Endothelial cell of umbilical vein (primary cell): ENCODE measurements around the gene ITGAE.

Experiments used
- CTCF ChIP-seq, 2 donors: IDR thresholded peaks; 1 replicate in 1 of 2; 2 replicates in 1 of 2; pipeline ENCODE4 v1.5.1; 2011; ENCODE audit warnings: low read length in 2 of 2, mild to moderate bottlenecking in 2 of 2, moderate library complexity in 2 of 2, control low read depth in 1 of 2, inconsistent platforms in 1 of 2, low read depth in 1 of 2; ENCODE audit not compliant: insufficient read depth in 1 of 2; ENCODE audit errors: extremely low read depth in 1 of 2
- EZH2 ChIP-seq: IDR thresholded peaks from 2 replicates; pipeline ENCODE4 v1.6.1; 2012; ENCODE audit warnings: borderline replicate concordance, low read depth, mild to moderate bottlenecking, moderate library complexity, low read length, inconsistent platforms; ENCODE audit not compliant: severe bottlenecking
- FOS ChIP-seq: IDR thresholded peaks from 2 replicates; pipeline ENCODE4 v1.6.1; 2011; ENCODE audit warnings: mild to moderate bottlenecking, low read length, moderate library complexity, borderline replicate concordance; ENCODE audit not compliant: insufficient read depth
- GATA2 ChIP-seq: IDR thresholded peaks from 2 replicates; pipeline ENCODE4 v1.7.0; 2011; ENCODE audit warnings: low read depth, mild to moderate bottlenecking, moderate library complexity, mixed read lengths, low read length; ENCODE audit not compliant: insufficient read length, insufficient read depth
- JUN ChIP-seq: IDR thresholded peaks from 2 replicates; pipeline ENCODE4 v1.6.1; 2011; ENCODE audit warnings: borderline replicate concordance, low read depth; ENCODE audit not compliant: insufficient read length, insufficient read depth
- POLR2A ChIP-seq: IDR thresholded peaks from 2 replicates; pipeline ENCODE4 v1.6.1; 2012; ENCODE audit warnings: low read depth, mild to moderate bottlenecking, control low read depth, low read length
- POLR2AphosphoS5 ChIP-seq: IDR thresholded peaks from 2 replicates; pipeline ENCODE4 v1.6.1; 2012; ENCODE audit warnings: low read depth, mild to moderate bottlenecking, control low read depth, low read length, moderate library complexity; ENCODE audit not compliant: insufficient read depth

GRCh38 chr17:3838206-3838605, 37.2 kb upstream of the ITGAE start:
- TF ChIP-seq FOS: no peak
- TF ChIP-seq CTCF (IDR thresholded peaks at IDR 0.05; ENCODE audit: extremely low read depth in 1 of 2, insufficient read depth in 1 of 2, low read depth in 1 of 2, low read length in 2 of 2): no peak
- no peak for TF ChIP-seq POLR2A
- no peak for TF ChIP-seq JUN
- no peak for TF ChIP-seq POLR2AphosphoS5
- no peak for TF ChIP-seq GATA2
- no peak for TF ChIP-seq EZH2
